Upper lobe of right lung (tissue), 1 donor: ENCODE results near the gene SF1. TPM values are rescaled to one million over a fixed set of nuclear protein-coding genes. Genes with fewer than 3 reads are reported as not detected.

Experiments
- ATAC-seq: fragments of 200-7000 bp; cut with Tn5 transposase; one replicate; pipeline ENCODE4 v1.9.1; 2020; ENCODE audit warnings: mild to moderate bottlenecking, moderate library complexity
- DNase-seq: peaks from one replicate; pipeline ENCODE4 v3.0.0-alpha.2; 2020
- H3K27ac ChIP-seq: fragments of 200-600 bp; one replicate; pipeline ENCODE4 v1.8.0; 2022
- H3K27me3 ChIP-seq: fragments of 200-600 bp; one replicate; pipeline ENCODE4 v1.8.0; 2022; ENCODE audit warnings: mild to moderate bottlenecking
- H3K36me3 ChIP-seq: fragments of 200-600 bp; one replicate; pipeline ENCODE4 v1.8.0; 2022
- H3K4me1 ChIP-seq: fragments of 200-600 bp; one replicate; pipeline ENCODE4 v1.8.0; 2022
- H3K4me3 ChIP-seq: fragments of 200-600 bp; one replicate; pipeline ENCODE4 v1.8.0; 2022; ENCODE audit warnings: mild to moderate bottlenecking
- H3K9me3 ChIP-seq: fragments of 200-600 bp; one replicate; pipeline ENCODE4 v1.8.0; 2022
- intact Hi-C: fragments of 100-400 bp; cut with DNase I; formaldehyde crosslinking; loops from one replicate; pipeline ENCODE4 v1.11.0; 2022
- total RNA-seq: library from RNA; stranded (reverse); fragmentation: NEBNext Ultra II Directional; extraction: Animal tissue kit (Norgen Biotek cat#: 25700); gene quantifications from one replicate; pipeline ENCODE4 v1.2.1, GENCODE V29; 2021
- TF ChIP-seq, protein P1 (sequence below): fragments of 200-600 bp; IDR thresholded peaks from one replicate; pipeline ENCODE4 v1.8.0; 2022; ENCODE audit warnings: antibody characterized with exemption
- donor health status: DM: no; HTN: yes; CAD: no; lungs with severe emphysema.

SF1 gene
- total RNA-seq, 1 donor from 2014 or later: 294 TPM

DNA sequence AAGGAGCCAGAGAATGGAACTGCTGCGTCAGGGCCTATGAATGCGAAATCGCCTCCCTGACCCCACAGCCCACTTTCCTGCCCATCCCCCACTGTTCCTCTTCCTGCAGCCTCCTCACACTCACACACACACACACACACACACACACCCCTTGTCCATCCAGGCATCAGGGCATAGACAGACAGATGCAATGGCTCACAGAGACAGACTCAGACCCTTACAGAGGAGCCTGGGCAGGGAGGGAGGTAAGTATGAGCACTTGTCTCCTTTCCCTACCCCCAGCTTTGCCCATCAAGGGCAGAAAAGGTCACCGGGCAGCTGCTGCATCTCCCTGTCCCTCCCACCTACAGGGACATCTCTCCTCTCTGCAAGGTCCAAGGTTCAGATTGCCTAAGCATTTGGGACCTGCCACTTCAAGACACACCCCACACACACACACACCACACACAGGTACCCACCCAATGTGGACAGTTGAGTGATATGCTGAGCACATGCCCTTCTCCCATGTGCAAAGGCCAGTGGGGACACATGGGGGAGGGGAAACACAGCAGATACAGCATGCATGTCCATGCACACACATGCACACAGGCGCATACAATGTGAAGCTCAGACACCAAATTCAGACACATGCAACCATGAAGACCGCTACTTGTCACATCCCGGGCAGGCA, 53.3 kb downstream of the SF1 start:
- Histone ChIP-seq H3K4me1 (peaks cover 7% of the 10 kb centered on the region), H3K27ac (no peak overlapping the region), H3K4me3 (no peak overlapping the region), H3K36me3 (no peaks in the 10 kb centered on the region), H3K9me3 (no peaks in the 10 kb centered on the region), H3K27me3 (peaks cover 21% of the 10 kb centered on the region)
- DNase-seq (peak; percentile 52), ATAC-seq (no peak)
- intact Hi-C loops: no loop called here
- TF ChIP-seq, protein P1, sequence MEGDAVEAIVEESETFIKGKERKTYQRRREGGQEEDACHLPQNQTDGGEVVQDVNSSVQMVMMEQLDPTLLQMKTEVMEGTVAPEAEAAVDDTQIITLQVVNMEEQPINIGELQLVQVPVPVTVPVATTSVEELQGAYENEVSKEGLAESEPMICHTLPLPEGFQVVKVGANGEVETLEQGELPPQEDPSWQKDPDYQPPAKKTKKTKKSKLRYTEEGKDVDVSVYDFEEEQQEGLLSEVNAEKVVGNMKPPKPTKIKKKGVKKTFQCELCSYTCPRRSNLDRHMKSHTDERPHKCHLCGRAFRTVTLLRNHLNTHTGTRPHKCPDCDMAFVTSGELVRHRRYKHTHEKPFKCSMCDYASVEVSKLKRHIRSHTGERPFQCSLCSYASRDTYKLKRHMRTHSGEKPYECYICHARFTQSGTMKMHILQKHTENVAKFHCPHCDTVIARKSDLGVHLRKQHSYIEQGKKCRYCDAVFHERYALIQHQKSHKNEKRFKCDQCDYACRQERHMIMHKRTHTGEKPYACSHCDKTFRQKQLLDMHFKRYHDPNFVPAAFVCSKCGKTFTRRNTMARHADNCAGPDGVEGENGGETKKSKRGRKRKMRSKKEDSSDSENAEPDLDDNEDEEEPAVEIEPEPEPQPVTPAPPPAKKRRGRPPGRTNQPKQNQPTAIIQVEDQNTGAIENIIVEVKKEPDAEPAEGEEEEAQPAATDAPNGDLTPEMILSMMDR: no peak

DNA sequence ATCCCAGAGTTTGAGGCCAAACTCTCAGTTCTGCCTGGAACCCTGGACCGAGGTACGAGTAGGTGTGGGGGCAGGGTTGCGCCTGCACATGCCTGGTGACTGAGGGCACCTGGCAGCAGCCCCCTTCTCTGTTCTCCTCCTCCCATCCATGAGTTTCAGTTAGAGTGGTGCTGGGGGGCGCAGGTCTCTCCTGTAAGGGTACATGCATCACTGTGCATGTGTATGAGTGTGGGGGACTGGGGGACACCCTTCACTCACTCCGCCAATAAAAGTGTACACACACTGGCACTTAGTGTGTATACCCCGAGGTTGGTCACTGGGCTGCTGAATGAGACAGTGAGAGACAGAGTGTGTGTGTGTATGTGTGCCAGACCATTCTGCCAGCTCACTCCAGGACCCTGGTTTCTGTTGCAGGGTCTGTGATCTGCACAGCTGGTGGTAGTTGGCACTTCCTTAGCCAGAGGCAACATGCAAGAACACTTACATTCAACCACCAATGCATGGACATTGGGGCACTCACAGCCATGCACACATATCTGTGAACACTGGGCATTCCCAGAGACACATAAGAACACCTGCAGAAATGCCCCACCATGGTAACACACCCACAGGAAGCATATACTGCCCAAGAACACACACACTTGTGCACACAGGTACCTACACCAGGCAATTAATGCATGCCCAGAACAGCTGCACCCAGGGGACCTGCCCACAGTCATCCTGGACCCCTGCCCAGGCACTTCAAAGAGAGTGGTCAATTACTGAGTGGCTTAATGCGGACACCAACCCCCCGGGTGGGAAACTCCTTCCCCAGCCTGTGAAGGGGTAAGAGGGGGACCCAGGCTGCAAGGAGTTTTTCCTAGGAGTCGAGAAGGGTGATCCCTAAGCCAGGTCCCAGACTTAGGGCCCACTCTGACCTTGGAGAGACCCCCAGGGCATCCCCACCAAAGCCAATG, 54.2 kb downstream of the SF1 start:
- Histone ChIP-seq H3K4me3 (no peak overlapping the region), H3K4me1 (peaks cover 7% of the 10 kb centered on the region), H3K27me3 (peaks cover 25% of the 10 kb centered on the region), H3K36me3 (no peaks in the 10 kb centered on the region), H3K9me3 (no peaks in the 10 kb centered on the region), H3K27ac (no peak overlapping the region)
- ATAC-seq: no peak
- TF ChIP-seq, protein P1: no peak
- intact Hi-C loops: no loop called here
- DNase-seq: peak; percentile 21

DNA sequence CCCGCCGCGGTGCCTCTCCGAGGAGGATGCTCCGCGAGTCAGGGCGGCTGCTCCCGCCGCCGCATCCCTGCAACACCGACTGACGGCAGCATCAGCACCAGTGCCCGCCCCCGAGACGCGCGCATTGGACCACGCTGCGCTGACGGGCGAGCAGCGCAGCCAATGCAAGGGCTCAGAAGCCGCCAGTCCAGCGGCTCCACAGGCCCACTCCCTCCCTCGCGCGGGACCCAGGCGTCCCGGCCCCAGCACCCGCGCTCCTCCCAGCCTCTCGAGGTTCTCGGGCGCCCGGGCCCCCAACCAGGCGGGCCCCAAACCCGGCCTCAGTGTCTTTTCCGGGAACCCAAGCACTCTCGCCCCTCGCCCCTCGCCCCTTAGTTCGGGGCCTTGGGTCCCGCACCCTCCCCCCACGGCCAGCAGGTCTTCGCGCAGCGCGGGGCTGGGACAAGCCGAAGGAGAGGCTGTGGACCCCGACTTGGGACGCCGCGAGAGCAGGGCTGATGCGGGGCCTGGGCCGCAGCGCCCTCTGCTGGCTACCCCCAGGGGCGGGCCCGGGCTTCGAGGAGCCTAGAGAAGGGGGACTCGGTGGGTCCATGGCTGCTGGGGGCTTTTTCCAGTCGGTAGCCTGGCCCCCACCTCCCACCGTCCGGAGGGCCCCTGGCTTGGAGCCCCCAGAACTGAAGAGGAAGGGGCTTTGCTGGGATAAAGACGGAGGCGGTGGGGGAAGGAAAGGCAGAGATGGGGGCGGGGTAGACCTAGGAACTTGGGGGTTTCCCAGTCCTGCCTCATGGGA, 55.0 kb downstream of the SF1 start, which contains the start of gene NRXN2:
Gene NRXN2, minus strand, starts transcription at position 81 of the 790 bp plus-strand sequence. CDS start 9,498 bp downstream, outside the sequence.
- peak within 1 kb of the TSS; percentile 84 for H3K4me3 ChIP-seq
- H3K27me3 ChIP-seq: peaks cover 34% of the 10 kb centered on the region
- no peak within 1 kb of the TSS for H3K27ac ChIP-seq
- no peaks in the 10 kb centered on the region for H3K36me3 ChIP-seq
- intact Hi-C loops: no loop called here
- peaks cover 7% of the 10 kb centered on the region for H3K4me1 ChIP-seq
- TF ChIP-seq, protein P1: peak; percentile 95
- DNase-seq (peak; percentile 90), ATAC-seq (peak; percentile 95)
- no peaks in the 10 kb centered on the region for H3K9me3 ChIP-seq

DNA sequence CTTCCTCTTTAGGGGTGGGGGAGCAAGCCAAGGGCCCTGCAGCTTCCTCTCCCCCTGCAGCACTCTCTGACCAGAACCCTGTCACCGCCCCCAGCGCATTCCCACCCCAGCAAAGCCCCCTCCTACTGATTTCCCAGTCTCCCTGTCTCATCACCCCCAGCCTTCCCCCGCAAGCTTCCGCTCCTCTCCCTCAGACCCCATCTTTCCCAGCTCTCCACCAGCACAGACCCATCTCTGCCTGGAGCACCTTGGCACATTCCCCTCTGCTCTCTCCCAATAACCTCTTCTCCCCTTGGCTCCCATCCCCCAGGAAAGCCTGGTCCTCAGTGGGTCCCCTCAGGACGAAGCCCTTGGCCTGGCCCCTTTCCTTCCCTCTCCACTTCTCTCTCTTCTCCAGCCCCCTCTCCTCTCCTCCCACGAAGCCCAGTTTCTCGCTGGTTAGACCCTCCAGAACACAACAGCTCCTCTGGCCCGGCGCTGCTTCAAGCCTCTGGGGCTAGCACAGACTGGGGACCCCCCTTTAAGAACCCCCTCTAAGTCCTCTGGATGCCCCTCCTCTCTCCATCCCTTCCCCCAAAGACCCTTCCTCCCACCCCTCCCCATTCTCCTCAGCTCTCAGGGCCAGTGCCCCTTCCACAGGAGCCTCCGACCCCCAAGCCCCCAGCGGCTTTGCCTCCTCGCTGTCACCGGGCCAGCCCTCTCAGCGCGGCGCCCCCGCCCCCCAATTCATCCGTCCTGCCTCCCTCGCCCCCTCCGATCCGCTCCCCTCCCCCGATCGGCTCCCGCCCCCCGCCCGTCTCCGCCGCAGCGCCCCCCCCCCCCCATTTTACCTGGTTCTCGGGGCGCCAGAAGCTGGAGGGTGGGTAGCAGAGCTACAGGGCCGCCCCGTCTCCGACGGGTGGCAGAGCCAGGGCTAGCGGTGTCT, 55.9 kb downstream of the SF1 start:
- ATAC-seq (no peak), DNase-seq (peak; percentile 46)
- Histone ChIP-seq H3K27me3 (peaks cover 43% of the 10 kb centered on the region), H3K4me1 (peaks cover 7% of the 10 kb centered on the region), H3K9me3 (no peaks in the 10 kb centered on the region), H3K4me3 (no peak overlapping the region), H3K27ac (no peak overlapping the region), H3K36me3 (no peaks in the 10 kb centered on the region)
- TF ChIP-seq, protein P1: no peak
- intact Hi-C loops: no loop called here
